Lower leg skin (tissue), 4 donors: Measurements from ENCODE around the gene ALDH1B1. TPM values are rescaled to one million over a fixed set of nuclear protein-coding genes. Genes with fewer than 3 reads are reported as not detected.

Experiments
- DNase-seq, 2 donors: peaks; one replicate each; pipeline ENCODE4 v3.0.0-alpha.2; 2019; ENCODE audit warnings: low spot score in 2 of 2
- H3K4me3 ChIP-seq: fragments of 200-600 bp; sonication (generic); 2 replicates; pipeline ENCODE4 v1.5.1; 2017; ENCODE audit warnings: mild to moderate bottlenecking, low read depth; ENCODE audit not compliant: poor library complexity, severe bottlenecking
- POLR2A ChIP-seq, 2 donors: fragments of 450-650 bp; IDR thresholded peaks; one replicate each; pipeline ENCODE4 v1.6.1; 2016 to 2017; ENCODE audit warnings: antibody characterized with exemption in 2 of 2, mild to moderate bottlenecking in 1 of 2, moderate library complexity in 1 of 2
- WGBS, 2 donors: methylation state at CpG; one replicate each; pipeline ENCODE4 v1.1.5; 2018; 5-methylcytosine and 5-hydroxymethylcytosine counted together
- intact Hi-C: fragments of 100-400 bp; cut with DNase I; formaldehyde crosslinking; loops from one replicate; pipeline ENCODE4 v1.15.0; 2023; ENCODE audit warnings: low total_unique reads
- total RNA-seq, 4 donors: library from RNA; depleted of rRNA; stranded (reverse); fragments of >200 nt; gene quantifications; one replicate each; pipeline ENCODE4 v1.1.0, GENCODE V29; 2016
- TF ChIP-seq, protein P1 (sequence below), 3 donors: fragments of 450-650 bp; IDR thresholded peaks; one replicate each; pipeline ENCODE4 v1.5.1; 2016; ENCODE audit warnings: antibody characterized with exemption in 3 of 3, mild to moderate bottlenecking in 3 of 3, moderate library complexity in 2 of 3

ALDH1B1 gene
- total RNA-seq, 4 donors from 2014 or later = 2.3 to 6.8 (median 3.6) TPM

GRCh38 chr9:38387066-38387465, 5.4 kb upstream of the ALDH1B1 start:
- intact Hi-C loops = no loop called here
- DNase-seq = no peak
- TF ChIP-seq, protein P1, sequence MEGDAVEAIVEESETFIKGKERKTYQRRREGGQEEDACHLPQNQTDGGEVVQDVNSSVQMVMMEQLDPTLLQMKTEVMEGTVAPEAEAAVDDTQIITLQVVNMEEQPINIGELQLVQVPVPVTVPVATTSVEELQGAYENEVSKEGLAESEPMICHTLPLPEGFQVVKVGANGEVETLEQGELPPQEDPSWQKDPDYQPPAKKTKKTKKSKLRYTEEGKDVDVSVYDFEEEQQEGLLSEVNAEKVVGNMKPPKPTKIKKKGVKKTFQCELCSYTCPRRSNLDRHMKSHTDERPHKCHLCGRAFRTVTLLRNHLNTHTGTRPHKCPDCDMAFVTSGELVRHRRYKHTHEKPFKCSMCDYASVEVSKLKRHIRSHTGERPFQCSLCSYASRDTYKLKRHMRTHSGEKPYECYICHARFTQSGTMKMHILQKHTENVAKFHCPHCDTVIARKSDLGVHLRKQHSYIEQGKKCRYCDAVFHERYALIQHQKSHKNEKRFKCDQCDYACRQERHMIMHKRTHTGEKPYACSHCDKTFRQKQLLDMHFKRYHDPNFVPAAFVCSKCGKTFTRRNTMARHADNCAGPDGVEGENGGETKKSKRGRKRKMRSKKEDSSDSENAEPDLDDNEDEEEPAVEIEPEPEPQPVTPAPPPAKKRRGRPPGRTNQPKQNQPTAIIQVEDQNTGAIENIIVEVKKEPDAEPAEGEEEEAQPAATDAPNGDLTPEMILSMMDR (IDR thresholded peaks at IDR 0.05) = no peak
- TF ChIP-seq POLR2A (IDR thresholded peaks at IDR 0.05) = no peak
- 35 to 94% methylated on average over 1 of the region's 1 CpG for WGBS, 2 donors
- no peak overlapping the region for H3K4me3 ChIP-seq

GRCh38 chr9:38387751-38388150, 4.8 kb upstream of the ALDH1B1 start:
- no peak overlapping the region for H3K4me3 ChIP-seq
- TF ChIP-seq, protein P1 (IDR thresholded peaks at IDR 0.05) = no peak
- no peak for TF ChIP-seq POLR2A (IDR thresholded peaks at IDR 0.05)
- DNase-seq = no peak
- WGBS, 2 donors = 93 to 95% methylated on average over 4 of the region's 4 CpGs
- intact Hi-C loops = no loop called here

DNA sequence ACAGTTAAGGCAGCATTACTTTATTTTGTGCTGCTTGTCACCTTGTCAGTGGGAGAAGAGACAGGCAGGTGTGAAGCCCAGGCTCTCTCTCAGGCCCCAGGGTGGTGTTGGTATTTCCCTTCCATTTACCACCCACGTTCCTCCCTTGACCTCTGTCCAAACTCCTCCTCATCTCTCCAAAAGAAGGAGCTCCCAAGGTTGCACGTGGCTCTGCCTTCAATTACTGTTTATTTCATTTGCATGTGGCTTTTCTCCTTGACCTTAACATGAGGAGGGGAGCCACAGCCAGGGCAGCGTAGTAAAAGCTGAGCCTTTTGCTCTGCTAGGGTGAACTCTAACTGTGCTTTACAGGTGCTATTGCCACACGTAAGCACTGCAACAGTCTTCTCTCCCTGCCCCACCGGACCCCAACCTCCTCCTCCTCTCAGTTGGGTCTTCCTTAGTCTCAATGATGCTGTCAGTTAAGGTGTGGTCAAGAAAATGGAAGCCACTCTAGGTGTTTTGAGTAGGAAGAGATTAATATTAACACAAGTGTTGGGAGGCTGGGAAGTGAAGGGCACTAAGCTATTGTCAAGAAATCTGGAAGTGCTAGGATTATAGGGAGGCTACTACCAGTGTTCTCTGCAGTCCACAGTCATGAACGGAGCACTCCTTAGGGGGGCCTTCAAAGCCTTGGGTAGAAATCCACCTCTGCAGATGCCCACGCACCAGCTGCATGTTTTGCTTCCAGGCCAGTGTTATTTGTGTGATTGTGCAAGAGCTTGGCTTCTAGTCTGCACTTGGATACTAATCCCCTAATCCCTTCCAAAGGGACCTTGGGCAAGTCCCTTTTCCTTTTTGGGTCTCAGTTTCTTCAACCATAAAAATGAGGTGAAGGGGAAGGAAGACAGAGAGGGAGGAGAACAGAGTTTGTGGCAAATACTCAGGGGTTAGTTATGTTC, 3.9 kb upstream of the ALDH1B1 start:
- TF ChIP-seq POLR2A (IDR thresholded peaks at IDR 0.05) = no peak
- TF ChIP-seq, protein P1 (IDR thresholded peaks at IDR 0.05) = no peak
- WGBS, 2 donors = 50 to 53% methylated on average over 7 of the region's 7 CpGs
- peak in 1 of 2 donors; percentile 21 for DNase-seq
- intact Hi-C loops = no loop called here
- no peak overlapping the region for H3K4me3 ChIP-seq

DNA sequence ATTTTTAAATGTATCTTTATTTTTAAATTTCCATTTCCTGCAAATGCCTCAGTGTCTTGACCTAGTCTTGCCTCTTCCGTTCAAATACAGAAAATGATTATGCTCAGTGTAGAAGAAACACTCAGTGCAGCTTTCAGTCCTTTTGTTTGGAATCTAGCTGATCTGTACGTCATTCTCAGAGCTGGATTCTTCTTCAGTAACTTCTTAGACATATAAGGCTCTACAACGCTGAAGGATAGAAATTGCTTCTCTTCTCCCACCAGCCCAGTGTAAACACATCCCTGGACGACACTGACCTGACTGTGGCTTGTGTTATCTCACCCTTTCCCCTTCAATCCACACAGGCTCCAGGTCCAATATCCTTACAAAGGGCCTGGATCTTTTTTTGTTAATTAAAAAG, 3.2 kb upstream of the ALDH1B1 start:
- TF ChIP-seq, protein P1 (IDR thresholded peaks at IDR 0.05) = no peak
- no peak for TF ChIP-seq POLR2A (IDR thresholded peaks at IDR 0.05)
- no peak for DNase-seq
- WGBS, 2 donors = 51 to 53% methylated on average over 4 of the region's 4 CpGs
- intact Hi-C loops = no loop called here
- H3K4me3 ChIP-seq = no peak overlapping the region

GRCh38 chr9:38390442-38390841, 2.1 kb upstream of the ALDH1B1 start:
- no peak overlapping the region for H3K4me3 ChIP-seq
- TF ChIP-seq POLR2A (IDR thresholded peaks at IDR 0.05) = no peak
- TF ChIP-seq, protein P1 (IDR thresholded peaks at IDR 0.05) = no peak
- 78 to 92% methylated on average over 1 of the region's 1 CpG for whole genome bisulfite sequencing, 2 donors
- intact Hi-C loops = no loop called here
- no peak for DNase-seq
